Sciatic nerve (tissue), 2 donors: ENCODE measurements around the gene RHBDF1. TPM values are rescaled to one million over a fixed set of nuclear protein-coding genes. Genes with fewer than 3 reads are reported as not detected.
A peak's percentile ranks its signal among the peaks of the same experiment; 100 is the strongest.

Experiments
- ATAC-seq: fragments of 200-7000 bp; cut with Tn5 transposase; one replicate; pipeline ENCODE4 v1.9.1; 2020; ENCODE audit warnings: mild to moderate bottlenecking, moderate library complexity
- DNase-seq: peaks from one replicate; pipeline ENCODE4 v3.0.0-alpha.2; 2020; ENCODE audit warnings: low spot score
- intact Hi-C: fragments of 100-400 bp; cut with DNase I; formaldehyde crosslinking; loops from one replicate; pipeline ENCODE4 v1.14.2; 2022
- total RNA-seq: library from RNA; stranded (reverse); fragmentation: NEBNext Ultra II Directional; extraction: Animal tissue kit (Norgen Biotek cat#: 25700); gene quantifications from one replicate; pipeline ENCODE4 v1.2.1, GENCODE V29; 2021
- donor health status: DM: no; HTN: no; CAD: no.
- donor health status: DM: no; HTN: no; CAD: no.

Gene RHBDF1, protein sequence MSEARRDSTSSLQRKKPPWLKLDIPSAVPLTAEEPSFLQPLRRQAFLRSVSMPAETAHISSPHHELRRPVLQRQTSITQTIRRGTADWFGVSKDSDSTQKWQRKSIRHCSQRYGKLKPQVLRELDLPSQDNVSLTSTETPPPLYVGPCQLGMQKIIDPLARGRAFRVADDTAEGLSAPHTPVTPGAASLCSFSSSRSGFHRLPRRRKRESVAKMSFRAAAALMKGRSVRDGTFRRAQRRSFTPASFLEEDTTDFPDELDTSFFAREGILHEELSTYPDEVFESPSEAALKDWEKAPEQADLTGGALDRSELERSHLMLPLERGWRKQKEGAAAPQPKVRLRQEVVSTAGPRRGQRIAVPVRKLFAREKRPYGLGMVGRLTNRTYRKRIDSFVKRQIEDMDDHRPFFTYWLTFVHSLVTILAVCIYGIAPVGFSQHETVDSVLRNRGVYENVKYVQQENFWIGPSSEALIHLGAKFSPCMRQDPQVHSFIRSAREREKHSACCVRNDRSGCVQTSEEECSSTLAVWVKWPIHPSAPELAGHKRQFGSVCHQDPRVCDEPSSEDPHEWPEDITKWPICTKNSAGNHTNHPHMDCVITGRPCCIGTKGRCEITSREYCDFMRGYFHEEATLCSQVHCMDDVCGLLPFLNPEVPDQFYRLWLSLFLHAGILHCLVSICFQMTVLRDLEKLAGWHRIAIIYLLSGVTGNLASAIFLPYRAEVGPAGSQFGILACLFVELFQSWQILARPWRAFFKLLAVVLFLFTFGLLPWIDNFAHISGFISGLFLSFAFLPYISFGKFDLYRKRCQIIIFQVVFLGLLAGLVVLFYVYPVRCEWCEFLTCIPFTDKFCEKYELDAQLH
- 116 TPM for total RNA-seq

DNA sequence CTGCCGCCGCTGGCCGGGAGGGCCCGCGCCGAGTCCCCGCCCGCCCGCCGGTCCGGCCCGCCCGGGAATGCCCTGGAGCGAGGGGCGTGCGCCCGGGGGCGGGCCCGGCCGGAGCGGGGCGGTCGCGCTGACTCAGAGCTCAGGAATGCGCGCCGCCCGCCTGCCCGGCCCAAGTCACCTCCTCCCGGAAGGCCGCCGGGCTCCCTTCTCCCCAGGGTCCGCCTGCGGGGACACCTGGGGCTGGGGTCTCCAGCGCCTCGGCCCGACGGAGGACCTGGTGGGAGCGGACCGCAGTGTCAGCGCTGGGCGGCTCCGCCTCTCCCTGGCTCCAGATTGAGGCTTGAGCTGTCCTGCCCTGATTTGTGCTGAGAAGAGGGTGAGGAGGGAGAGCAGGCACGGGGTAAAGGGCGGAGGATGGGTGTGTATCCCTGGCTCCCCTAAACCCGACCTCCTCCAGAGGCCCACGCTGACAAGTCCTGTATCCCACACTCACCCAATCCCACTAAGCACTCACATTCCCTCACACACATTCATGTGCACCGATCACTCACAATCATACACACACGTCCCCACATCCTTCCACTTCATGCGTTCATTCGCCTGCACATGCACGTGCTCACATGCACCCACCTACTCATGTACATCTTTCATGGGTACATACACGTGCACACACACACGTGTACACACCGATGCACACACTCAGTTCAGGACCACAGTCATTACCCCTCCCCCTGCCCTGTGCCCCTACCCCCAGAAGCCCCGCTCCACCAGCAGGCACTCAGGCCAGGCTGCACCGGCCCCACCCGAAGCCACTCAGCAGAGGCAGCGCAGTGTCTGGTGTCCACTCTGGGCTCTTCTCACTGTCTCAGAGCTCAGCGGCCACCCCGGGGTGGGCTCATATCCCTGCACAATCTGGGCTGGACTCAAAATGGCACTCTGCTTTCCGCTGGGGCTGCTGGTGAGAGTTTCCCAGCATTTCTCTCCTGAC, at the start of gene RHBDF1:
Gene RHBDF1, minus strand, starts transcription at position 71 of the 988 bp plus-strand sequence. CDS start 7,616 bp downstream, outside the sequence.
- no peak for DNase-seq
- intact Hi-C loops: no loop called here
- peak; percentile 21 for ATAC-seq

DNA sequence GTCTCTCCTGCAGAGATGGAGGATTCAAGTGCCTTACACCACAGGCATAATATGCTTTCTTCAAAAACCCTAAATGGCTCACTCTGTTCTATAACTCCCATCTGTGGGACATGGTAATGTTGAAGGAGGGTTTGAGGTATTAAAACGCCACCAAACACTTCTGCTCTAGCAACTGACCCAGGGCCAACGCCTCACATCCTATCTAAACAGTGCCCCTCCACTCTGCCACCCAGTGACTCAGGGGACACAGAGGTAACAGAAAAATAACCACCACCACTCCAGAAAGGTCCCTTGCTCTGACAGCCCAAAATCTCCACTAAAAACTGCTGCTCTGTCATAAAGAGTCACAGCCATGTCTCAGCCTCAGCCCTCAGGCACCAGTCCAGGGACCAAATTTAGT, 48.3 kb upstream of the RHBDF1 start:
- no peak for ATAC-seq
- intact Hi-C loops: no loop called here
- DNase-seq: no peak

DNA sequence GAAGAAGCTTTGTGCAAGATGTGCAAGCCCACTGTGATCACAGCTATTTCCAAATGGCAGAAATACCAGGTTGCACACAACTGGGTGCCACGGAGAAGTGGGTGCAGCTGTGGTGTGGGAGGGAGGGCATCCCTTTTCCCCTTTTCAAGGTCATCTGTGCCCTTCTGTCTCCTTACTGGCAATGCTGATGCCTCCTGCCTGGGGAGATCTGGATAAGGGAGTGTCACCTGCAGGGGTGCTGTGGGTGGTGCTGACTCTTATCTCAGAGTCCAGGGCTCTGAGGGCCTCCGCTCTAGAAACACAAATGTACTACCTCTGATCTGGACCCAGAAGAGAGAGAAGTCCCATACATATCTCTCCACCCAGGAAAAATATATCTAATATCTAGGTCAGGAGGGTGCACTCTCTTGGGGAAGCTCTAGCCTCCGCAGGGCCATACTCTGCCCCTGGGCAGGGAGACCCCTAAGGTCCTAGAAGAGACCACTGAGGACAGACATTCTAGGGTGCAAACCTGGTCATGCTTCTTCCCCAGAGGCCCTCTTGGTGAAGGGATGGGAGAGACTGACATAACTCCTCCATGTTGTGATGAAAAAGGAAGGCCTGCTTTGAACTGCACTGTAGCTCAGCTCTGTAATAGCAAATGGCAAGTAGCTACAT, 47.5 kb upstream of the RHBDF1 start:
- ATAC-seq (no peak), DNase-seq (no peak)
- intact Hi-C loops: no loop called here

DNA sequence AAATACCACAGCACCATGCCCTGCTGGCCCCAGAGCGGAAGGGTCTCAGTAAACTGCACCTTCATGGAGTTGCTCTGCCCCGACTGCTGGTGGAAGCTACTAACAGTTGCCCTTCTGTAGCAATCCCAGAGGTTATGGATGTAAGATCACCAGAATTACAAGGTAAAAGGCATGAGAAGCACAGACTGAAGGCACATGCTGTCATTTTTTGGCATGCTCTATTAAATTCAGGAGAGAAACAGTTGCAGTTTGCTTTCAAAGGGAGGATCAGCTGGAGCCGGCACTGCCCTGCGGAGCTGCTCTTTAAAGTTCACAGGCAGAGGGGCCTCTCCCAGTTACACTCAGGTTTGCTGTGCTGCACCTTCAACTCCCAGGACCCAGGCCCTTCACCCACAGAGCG, 46.9 kb upstream of the RHBDF1 start:
- ATAC-seq: no peak
- DNase-seq: no peak
- intact Hi-C loops: no loop called here

DNA sequence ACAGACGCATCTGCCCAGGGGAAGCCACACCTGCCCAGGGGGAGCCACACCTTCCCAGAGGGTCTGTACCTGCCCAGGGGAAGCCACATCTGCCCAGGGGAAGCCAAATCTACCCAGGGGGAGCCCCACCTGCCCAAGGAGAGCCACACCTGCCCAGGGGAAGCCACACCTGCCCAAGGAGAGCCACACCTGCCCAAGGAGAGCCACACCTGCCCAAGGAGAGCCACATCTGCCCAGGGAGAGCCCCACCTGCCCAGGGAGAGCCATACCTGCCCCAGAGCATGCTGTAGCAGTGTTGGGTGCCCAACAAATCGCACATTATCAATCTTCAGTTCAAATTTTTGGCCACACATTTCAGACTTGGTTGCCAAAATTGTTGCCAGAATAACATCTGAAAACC, 46.4 kb upstream of the RHBDF1 start:
- intact Hi-C loops: no loop called here
- ATAC-seq (no peak), DNase-seq (no peak)

DNA sequence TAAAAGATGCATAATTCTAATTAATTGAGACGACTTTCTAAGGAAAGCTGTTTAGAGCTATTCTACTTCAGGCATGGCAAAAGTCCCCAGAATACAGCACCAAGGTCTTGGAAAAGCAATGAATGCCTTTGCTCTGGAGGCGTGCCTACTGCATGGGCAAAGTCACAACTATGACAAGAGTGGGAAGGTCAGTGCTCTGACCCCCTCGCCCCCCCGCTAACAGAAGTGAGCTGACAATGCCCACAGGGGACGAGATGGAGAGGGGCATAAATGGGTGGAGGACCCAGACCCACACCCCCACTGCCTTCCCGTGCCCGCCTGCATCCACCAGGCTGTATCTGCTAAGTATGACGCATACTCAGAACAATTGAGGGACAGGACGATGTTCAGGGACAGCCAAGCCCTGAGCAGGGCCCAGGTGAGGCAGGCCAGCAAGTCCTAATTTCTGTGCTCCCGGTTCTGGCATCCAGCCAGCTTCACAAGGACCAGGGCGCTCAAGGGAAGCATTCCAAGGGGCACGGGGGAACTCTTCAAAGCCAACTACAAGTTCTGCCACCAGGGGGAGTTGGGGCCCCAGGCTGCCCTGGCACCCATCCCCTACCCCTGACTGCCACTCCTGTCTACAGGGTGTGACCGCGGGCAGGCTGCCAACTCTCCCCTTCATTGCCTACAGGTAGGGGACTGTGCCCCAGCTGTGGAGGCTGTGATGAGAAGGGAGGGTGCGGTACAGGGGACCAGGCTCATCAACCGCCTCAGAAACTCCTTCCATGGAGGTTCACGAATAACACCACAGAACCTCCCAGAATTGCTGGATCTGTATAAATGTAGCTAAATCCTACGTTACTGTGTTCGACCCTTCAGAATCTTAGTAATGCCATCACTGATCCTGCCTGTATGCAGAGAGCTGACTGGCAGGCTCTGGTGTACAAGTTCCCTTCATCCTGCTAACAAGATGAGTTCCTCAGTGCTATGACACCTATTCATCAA, 45.2 kb upstream of the RHBDF1 start:
- ATAC-seq (peak; percentile 53), DNase-seq (no peak)
- intact Hi-C loops: no loop called here

DNA sequence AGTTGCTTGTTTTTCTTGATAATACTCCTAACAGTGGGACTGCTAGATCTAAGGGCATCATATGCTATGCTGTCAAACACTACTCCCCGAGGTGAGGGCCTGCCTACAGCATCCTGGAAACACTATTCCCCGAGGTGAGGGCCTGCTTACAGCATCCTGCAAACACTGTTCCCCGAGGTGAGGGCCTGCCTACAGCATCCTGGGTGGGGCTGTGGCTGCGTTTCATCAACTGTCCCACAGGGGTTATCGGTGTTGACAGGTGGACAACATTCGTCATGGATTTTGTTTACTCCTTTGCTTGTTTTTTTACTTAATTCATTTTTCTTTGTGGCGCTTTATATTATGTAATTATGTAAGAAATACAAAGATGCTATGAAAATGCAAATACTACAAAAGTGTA, 43.6 kb upstream of the RHBDF1 start:
- intact Hi-C loops: no loop called here
- ATAC-seq (no peak), DNase-seq (no peak)

DNA sequence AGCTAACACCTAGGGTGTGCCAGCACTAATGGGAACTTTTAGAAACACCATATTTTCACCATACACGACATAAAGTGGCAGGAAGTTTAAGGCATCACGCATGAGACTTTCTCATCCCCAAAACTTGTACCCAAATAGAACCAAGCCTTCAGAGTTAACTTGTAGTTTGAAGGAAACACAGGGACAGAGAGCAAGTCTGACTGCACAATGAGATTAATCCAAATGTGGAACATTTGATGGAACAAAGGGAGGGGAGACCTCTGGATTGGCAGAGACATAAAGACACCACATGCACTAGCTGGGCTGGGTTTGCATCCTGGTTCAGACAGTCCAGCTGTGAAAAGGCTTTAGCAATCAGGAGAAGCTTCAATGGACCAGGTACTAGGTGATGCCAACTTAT, 41.9 kb upstream of the RHBDF1 start:
- DNase-seq (no peak), ATAC-seq (no peak)
- intact Hi-C loops: no loop called here

DNA sequence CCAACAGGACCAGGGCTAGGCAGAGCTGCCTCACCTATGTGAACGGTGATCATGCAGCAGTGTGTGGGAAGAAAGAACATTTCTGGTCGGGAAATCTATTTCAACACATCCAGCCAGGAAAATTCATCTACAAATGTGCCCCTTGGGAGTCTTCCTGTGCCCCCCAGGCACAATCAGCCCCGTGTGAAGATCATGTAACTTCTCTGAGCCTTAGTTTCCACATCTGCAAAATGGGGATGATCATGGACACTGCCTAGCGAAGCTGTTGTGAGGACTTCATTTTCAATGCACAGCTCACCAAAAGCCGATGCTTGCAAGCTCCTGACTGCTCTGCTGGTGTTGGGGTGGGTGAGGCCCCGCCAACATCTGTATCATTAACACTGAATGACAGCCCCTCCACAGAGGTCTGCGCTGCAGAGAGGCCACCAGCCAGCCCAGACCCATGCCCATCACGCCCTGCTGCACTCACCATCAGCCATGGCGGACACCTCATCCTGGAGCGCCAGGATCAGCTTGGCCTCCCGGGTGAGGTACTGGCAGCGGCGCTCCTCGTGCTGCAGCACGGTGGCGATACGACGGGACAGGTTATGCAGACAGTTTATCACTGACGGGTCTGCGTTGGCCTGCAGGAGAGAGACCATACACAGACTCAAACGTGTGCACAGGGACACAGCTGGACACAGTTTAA, 39.9 kb upstream of the RHBDF1 start:
- DNase-seq: no peak

DNA sequence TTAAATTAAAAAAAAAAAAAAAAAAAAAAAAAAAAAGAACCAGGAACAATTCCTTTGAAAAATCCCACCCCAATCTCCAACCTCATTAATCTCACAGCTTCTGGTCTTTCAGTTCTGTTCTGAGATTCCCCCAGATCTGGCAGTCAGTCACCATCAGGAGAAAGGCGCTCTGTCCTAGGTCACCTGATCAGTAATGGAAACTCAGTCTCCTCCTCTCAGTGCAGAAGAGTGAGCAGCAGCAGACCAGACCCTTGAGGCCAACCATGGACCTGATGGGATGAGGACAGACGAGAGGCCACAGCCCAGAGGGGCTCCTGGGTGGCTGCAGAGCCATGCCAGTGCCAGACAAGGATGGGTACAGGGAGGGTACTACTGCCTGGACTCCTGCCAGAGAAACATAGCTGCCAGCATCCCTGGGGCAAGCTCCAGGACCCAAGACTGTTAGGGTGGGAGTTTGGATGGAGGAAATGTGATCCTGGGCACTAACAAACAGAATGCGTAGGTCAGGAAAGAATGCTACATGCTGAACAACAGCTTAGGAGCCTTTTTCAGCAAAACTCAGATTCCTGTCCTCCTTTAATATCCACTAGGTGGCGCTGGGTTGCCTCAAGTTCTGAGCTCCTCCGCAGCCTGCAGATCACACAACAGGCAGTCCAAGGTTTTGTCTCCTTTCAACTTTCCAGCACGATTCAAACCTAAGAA, 34.3 kb upstream of the RHBDF1 start:
- intact Hi-C loops: loop anchor here (2.0 kb wide), 1 partner anchor 74 kb away; the partner anchor contains the start of gene HBQ1
- DNase-seq: no peak
- ATAC-seq: peak; percentile 25

More for the DNA sequence above, 39.9 kb upstream of the RHBDF1 start:
- intact Hi-C loops: no loop called here
- no peak for ATAC-seq

DNA sequence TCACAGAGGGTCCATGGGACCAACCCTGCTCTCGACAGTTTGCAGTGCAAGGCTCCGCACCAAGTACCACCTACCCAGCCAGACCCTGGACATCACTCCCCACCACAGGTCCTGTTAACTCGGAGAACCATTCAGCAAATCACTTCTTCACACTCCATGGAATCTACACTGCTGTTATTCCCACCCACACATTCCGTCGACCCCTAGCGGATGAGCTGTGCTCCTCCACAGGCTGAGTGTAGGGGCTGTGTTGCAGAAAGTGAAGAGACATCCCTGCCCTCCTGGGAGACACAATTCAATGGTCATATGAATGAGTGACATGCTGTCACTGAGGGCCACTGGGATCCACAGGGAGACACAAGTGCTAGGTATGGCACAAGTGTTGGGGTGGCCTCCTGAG, 33.1 kb upstream of the RHBDF1 start:
- intact Hi-C loops: no loop called here
- ATAC-seq (no peak), DNase-seq (no peak)

DNA sequence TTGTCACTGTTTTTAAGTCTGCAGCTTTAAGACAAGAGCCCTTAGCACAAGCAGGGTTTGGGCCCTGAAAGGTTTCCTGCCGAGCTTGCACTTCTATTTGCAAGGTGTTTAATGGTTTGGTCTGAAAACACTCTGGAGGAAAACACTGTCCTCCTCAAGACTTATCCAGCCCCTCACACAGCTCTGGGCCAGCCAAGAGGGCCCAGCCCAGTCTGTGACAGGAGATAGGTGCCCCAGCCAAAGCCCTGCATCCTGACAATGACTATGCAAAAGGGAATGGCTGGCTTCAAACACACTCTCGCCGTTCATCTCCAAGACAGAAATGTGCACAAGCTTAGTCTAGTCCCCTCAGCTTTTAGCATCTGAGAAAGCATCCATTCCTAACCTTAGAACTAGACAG, 32.5 kb upstream of the RHBDF1 start:
- ATAC-seq (no peak), DNase-seq (no peak)
- intact Hi-C loops: no loop called here

DNA sequence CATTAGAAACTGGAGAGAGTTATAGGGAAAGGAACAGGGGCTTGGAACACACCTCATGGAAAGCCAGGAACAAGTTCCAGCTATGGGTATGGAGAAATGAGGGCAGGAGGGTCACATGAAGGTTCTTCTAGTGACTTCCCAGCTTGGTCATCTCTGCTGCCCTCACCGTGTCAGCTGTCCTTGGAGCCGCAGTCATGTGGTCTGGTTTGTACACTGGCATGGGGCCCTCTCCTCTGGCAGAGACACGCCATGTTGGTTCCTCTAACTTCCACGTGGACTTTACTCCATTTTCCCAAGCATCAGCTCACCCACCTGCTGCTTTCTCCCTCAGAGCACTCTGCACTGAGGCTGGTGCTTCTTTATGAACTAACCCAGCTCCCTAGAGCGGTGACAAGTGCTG, 31.9 kb upstream of the RHBDF1 start:
- ATAC-seq (no peak), DNase-seq (no peak)
- intact Hi-C loops: no loop called here

DNA sequence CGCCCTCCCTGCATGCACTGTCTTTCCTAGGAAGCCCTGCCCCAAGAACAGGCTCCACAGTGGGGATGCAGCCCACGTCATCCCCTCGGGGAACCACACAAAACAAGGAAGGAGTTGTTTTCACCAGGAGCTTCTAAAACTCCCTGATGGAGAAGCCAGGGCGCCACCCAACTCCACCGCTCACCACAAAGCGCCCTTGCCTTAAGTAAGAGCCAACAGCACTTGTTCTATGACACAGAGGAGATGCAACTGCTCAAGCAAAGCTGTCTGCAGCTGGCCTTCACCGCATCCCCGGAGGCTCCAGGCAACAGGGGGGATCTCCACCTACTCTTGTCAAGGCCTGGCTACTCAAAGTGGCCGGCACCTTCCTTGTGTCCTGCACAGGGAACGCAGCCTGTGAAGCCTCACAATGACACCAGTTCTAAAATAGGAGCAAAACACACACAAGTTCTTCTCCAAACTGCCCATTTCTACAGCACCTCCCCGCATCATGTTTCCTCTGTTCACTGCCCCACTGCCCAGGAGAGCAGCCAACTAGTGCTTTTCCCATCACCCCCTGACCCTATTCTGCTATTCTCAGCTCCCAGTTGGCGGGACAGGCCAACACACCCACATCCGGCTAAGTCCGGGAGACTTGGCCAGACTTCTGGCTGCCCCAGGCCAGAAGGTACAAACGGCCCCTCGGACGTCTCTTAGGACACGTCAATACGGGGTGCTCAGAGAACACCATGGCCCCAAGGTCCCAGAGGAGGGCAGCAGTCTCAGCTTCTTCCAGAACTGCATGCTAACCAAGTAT, 29.8 kb upstream of the RHBDF1 start:
- intact Hi-C loops: no loop called here
- ATAC-seq (peak; percentile 86), DNase-seq (no peak)

DNA sequence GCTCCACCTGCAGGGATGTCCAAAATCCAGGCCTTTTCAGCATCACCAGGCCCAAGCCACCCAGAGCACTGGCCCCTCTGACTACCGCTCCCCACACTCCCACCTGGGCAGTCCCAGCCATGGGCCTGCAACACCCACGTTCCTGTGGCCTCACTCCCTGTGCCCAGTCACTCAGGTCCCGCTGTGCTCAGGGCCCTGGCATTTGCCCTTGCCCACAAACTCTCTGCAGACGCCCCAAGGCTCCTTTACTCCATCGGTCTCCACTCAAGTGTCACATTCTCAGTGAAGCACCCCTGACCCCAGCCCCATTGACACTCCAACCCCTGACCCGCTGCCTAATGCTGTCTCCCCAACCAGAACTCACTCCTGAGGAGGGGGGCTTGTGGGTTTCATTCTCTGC, 29.2 kb upstream of the RHBDF1 start:
- intact Hi-C loops: no loop called here
- peak; percentile 0 for ATAC-seq
- no peak for DNase-seq

DNA sequence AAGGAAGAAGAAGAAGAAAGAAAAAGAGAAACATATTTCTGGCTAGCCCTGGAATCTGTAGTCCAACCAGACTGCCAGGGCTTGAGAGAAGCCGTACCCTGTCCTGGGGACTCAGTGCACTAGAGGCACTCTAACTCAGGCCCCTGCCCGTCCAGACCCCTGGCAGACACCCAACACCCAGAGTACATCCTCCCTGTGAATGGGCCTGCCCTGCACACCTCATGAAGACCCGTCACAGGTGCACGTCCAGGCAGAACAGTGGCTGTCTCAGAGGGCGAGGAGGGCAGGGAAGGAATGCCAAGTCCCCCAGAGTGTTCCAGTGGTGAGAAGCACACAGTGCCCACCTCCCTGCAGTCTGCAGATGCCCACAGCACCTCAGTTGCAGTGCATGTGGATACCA, 28.6 kb upstream of the RHBDF1 start:
- no peak for DNase-seq
- intact Hi-C loops: no loop called here
- no peak for ATAC-seq
